ENCODE data around the gene EXOC4.
"Not testable (repeated sequence)": the region's sequence is repeated elsewhere in the genome, so short reads cannot be mapped to it uniquely, and the experiment has no call there.

Gene EXOC4

GRCh38 chr7:133771788-133772419, 519.0 kb downstream of the EXOC4 start:
- no peak for DNase-seq

DNA sequence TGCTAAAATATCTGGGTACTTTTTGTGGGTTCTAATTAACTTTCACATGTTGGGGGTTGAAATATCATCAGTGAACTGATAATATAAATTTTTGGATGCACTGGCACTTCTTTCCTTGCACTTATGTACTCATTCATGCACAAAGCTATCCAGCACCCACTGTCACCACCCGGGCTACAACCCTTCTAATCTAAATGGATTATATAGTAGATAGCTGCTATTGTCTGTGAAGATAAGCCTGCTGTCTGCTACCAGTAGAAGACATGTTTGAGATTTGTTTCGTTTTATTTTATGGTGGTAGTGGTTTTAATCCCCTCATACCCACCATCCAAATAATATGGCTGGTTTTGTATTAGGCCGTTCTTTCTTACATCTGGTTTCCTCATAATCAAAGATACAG, 520.7 kb downstream of the EXOC4 start:
- no peak for DNase-seq

DNA sequence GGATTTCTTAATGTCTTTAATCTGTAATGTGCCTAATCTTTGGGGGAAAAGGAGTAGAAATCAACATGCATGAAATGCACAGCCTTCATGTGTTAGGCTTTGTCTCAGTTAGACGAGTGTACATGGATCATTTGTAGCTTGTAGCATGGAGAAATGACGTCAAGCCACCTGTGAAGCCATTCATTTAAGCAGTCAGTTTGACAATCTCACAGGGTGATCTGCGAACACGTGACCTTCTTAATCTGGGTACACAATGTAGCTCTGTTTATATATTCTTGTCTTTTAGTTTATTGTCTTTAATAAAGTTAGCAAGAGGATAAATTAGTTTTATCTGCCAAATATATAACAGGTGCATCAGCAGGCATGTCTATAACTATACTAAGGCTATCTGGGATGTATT, 522.3 kb downstream of the EXOC4 start:
- no peak for DNase-seq

DNA sequence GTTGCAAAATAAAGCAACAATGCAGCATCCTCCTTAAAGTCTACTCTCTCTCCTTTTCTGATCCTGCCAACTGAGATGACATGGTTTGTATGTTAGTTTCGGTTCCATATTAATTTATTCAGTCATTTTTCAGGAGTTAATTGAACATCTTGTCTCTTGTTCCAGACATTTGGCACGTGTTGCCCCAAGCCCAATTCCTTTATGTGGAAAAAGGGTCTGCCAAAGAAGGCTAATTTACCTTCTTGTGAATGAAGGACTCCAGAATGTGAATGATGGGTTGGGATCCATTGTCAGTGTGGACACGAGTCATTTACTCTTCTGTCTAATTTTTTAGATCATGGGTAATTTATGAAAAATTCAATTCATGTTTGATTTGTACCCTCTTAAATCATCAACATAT, 523.4 kb downstream of the EXOC4 start:
- no peak for DNase-seq

DNA sequence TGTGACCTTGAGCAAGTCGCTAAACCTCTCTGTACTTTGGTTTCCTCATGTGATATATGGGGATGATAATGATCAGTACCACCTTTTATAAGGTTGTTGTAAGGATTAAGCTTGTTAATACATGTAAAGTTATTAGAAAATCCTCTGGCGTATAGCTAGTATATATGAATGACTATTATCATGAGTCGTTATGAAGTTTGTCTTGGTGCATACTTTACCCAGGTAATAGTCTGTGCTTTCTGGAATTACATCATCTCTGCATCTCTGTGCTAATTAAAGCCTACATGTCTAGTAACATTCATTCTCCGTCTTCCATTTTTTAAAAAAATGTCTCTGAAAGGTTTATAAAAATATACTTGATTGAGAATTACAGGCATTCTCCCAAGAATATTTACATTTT, 524.8 kb downstream of the EXOC4 start:
- DNase-seq = no peak

GRCh38 chr7:133778472-133778871, 525.6 kb downstream of the EXOC4 start:
- no peak for DNase-seq

DNA sequence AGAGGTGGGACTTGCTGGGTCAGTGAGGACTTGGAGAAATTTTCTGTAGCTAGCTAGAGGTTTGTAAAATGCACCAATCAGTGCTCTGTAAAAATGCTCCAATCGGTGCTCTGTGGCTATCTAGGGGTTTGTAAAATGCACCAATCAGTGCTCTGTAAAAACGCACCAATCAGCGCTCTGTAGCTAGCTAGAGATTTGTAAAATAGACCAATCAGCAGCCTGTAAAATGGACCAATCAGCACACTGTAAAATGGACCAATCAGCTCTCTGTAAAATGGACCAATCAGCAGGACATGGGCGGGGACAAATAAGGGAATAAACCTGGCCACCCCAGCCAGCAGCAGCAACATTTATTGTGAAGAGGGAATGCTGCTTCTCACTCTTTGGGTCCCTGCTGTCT, 526.7 kb downstream of the EXOC4 start:
- DNase-seq = not testable (repeated sequence)

DNA sequence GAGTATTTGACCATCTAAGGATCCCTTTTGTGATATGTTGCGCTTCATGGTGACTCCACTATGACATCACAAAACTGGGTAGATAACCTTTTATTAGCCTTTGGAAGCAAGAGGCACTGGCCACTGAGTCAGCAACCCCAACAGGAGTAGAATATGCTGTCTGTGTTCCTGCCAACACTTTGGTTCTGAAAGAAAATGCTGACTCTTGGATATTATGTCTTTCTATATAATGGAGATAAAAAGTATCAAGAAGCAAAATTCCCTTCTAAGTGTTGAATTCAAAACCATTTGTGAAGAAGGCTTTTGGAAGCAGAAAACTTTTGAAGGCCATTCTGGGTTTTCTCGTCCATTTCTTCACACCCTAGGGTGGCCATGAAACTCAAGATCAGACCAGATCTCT, 528.0 kb downstream of the EXOC4 start:
- no peak for DNase-seq

- no peak for DNase-seq
These were observed 528.7 kb downstream of the EXOC4 start for GRCh38 chr7:133781486-133782090.

DNA sequence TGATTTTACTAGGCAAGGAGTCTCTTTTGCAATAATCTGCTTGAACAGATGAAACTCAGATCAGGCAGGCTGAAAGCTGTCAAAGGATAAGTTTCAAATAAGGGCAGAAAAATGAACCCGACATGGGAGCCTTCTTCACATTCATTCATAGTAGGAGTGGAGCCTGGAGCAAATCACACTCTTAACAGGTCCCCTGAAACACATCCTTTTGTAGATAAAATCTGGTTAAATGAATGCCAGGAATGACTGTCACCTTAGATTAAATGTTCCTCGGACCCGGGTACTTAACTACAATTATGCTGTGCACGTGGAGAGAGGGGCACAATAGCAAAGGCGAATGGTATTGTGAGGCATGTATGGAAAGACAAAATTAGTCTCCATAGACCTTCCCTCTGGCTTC, 529.6 kb downstream of the EXOC4 start:
- DNase-seq = no peak

DNA sequence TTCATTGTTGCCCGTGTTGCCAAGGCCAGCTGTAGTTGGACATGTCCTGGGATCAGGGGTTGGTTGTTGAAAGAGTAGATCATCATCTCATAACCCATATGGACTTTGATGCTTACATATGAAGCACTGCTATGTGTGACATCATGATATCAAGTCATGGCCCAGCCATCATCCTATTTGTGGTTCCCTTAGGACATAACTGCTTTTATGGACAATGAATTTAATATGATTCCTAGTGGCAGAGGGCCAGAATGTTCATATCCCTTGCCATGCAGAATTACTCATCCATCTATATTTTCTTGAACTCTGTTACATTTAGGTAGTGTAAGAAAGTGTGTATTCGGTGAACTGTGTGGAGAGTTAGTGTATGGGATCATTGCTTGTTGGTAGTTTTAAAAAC, 530.4 kb downstream of the EXOC4 start:
- DNase-seq = no peak

DNA sequence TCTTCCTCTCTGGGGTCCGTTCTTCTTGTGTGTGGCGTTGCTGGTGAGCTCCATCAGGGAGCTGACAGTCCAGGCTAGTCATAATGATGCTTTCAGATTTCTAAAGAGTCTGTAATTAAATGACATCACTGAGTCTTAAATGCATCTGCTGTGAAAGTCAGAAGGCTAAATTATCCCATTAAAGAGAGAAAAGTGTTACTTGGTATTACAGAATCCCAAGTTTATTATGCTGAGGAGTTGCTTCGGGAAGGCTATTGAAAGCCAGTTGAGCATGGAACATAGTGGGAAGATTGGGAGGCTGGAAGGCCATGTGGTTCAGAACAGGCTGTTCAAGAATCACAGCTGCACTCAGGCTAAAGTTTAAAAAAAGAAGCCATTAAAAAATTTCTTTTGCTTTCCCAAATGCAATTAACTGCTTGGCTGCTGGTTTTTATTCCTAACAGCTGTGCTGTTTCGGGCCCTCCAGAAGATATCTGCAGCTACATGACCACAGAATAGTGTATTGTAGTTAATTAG, 531.7 kb downstream of the EXOC4 start:
- no peak for DNase-seq

GRCh38 chr7:133786401-133786937, 533.6 kb downstream of the EXOC4 start:
- no peak for DNase-seq

- no peak for DNase-seq
These were observed 537.1 kb downstream of the EXOC4 start for GRCh38 chr7:133789974-133790373.

GRCh38 chr7:133790911-133791310, 538.0 kb downstream of the EXOC4 start:
- no peak for DNase-seq

- DNase-seq = no peak
These were observed 541.6 kb downstream of the EXOC4 start for GRCh38 chr7:133794479-133794878.

DNA sequence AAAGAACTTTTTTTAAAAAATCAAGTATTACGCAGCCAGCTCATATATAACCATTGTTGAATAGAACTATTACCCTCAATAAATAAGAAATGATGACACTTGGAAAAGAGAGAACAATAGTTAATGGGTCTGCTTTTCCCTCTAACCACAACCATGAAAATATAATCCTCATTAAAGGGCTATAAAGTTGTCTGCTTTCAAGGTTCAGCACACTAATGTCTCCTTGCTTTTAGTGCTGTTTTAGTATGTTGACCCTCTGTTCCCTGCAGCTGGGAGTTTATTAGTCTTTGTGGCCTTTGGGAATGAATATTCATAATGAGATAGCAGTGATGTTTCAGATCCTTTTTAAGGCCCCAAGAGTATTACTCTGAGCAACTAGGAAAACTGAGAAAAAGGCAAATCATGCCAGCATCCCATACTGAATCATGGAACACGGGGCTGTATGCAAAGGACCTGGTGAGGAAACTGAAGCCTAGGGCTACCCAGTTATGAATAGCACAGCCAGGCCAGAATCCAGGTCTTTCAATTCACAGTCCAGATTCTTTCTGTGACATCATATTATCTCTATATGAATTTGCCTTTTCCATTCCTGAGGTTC, 542.3 kb downstream of the EXOC4 start:
- DNase-seq = no peak

DNA sequence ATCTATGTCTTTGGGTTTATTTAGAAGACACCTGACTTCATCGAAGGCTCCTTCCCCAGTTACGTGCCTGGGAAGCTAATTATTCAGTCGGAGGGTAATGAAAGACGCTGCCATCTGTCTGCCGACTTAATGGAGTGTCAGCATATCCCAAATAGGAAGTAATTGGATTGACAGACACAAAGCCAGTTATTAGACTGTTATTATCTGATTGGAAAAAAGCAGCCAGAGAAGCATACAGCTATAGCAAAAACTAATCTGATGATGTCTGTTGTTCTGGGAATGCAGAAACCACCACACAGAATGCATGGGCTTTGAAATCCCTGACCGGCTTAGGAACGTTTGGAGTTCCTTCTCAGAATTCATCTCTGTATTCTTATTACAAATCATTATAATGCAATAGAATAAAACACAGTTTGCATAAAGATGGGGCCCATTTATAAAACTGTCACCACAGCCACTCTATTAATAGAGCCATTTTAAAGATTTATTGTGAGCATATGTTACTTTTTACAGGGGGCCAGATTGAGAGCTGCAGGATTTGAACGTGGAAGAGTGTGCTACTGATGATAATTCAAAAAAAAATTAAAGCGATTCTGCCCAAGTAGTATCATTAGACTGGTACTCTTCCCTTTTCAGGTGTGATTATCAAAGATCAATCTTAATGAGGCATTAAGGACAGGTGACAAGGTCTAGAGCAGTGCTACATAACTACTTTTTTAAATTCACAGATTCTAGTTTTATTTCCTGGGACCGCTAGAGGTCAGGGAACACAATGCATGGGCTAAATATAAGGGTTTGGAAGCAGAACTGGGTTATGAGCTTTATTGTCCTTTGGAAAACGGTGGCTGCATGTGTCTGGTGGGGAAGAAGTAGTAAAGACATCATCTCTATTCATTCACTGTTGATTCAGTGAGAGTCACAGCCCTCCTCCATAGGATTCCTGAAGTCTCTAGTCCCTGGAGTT, 544.2 kb downstream of the EXOC4 start:
- no peak for DNase-seq

DNA sequence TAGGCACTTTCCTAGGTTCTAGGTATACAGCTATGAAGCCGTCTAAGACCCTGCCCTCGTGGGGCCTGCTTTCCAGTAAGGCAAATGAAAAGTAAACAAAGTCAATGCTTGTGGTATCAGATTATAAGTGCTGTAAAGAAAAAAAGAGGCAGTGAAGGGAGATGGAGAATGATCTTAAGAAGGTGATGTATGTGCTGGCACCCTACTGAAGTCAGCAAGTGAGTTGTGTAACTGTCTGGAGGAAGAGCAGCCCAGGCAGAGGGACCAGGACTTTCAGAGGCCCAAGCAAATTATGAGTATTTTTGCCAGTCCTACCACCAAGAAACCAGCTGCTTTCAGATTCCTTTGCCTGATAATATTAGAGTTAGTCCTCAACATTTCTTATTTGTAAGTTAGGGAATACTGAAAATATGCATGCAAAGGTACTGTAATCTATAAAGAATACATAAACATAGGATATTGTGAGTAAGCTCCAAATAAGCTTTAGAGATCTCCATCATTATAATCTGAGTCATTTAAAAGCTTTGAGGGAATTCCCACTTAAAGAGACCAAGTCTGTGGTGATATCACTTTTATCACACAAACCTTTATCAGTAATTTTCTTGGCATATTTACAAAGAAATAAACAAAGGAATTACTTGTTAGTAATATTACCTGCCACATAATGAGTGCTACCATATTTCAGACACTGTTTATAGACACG, 545.1 kb downstream of the EXOC4 start:
- DNase-seq = no peak

- DNase-seq = no peak
These were observed 548.5 kb downstream of the EXOC4 start for GRCh38 chr7:133801341-133801740.

DNA sequence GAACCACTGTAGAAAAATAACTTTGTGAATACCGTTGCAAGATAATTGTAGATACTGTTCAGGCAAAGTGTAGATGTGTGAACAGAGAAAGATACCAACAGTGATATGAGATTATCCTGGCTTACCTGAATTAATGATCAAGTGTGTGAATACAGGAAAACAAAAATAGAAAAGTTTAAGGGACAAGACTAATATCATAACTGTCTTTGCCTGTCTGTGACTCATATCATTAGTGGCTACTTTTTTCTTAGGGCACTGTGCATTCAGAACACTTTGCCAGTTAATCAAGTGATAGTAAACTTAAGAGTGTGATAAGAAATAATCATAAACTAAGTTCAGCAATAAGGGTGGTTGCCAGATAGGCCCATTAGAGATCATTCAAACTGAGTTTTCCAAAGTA, 551.2 kb downstream of the EXOC4 start:
- no peak for DNase-seq

- DNase-seq = no peak
These were observed 552.5 kb downstream of the EXOC4 start for GRCh38 chr7:133805426-133805825.

All from NCI-H2029 (cell line).